ENCODE measurements around the gene GALNT10.

Gene GALNT10

GRCh38 chr5:154159343-154159742 lies 31.2 kb upstream of the GALNT10 start:
- H3K27ac ChIP-seq (ENCODE audit: low read depth in 2 of 2, low read length in 2 of 2): no peak overlapping the region
- H3K9me3 ChIP-seq (ENCODE audit: control insufficient read depth in 2 of 2, low read length in 2 of 2): no peaks in the 10 kb centered on the region
- no peak overlapping the region for H3K9ac ChIP-seq (ENCODE audit: low read depth in 1 of 2, low read length in 2 of 2)
- H3K36me3 ChIP-seq (ENCODE audit: control insufficient read depth in 2 of 2, insufficient read depth in 2 of 2, low read length in 2 of 2): no peaks in the 10 kb centered on the region
- H3K27me3 ChIP-seq (ENCODE audit: control insufficient read depth in 2 of 2, insufficient read depth in 2 of 2, low read length in 2 of 2): no peaks in the 10 kb centered on the region
- H3K4me1 ChIP-seq (ENCODE audit: control insufficient read depth in 2 of 2, insufficient read depth in 2 of 2, low read length in 2 of 2): no peaks in the 10 kb centered on the region
- H3K4me3 ChIP-seq (ENCODE audit: low read length in 2 of 2): no peak overlapping the region

- Histone ChIP-seq H3K4me3 (ENCODE audit: low read length in 2 of 2) (no peak overlapping the region), H3K27ac (ENCODE audit: low read depth in 2 of 2, low read length in 2 of 2) (no peak overlapping the region), H3K27me3 (ENCODE audit: control insufficient read depth in 2 of 2, insufficient read depth in 2 of 2, low read length in 2 of 2) (no peaks in the 10 kb centered on the region), H3K9ac (ENCODE audit: low read depth in 1 of 2, low read length in 2 of 2) (no peak overlapping the region), H3K4me1 (ENCODE audit: control insufficient read depth in 2 of 2, insufficient read depth in 2 of 2, low read length in 2 of 2) (no peaks in the 10 kb centered on the region), H3K9me3 (ENCODE audit: control insufficient read depth in 2 of 2, low read length in 2 of 2) (no peaks in the 10 kb centered on the region), H3K36me3 (ENCODE audit: control insufficient read depth in 2 of 2, insufficient read depth in 2 of 2, low read length in 2 of 2) (no peaks in the 10 kb centered on the region)
Observed at GRCh38 chr5:154162539-154163151, 27.9 kb upstream of the GALNT10 start.

- no peaks in the 10 kb centered on the region for H3K27me3 ChIP-seq (ENCODE audit: control insufficient read depth in 2 of 2, insufficient read depth in 2 of 2, low read length in 2 of 2)
- H3K27ac ChIP-seq (ENCODE audit: low read depth in 2 of 2, low read length in 2 of 2): no peak overlapping the region
- H3K9me3 ChIP-seq (ENCODE audit: control insufficient read depth in 2 of 2, low read length in 2 of 2): no peaks in the 10 kb centered on the region
- H3K4me1 ChIP-seq (ENCODE audit: control insufficient read depth in 2 of 2, insufficient read depth in 2 of 2, low read length in 2 of 2): no peaks in the 10 kb centered on the region
- H3K9ac ChIP-seq (ENCODE audit: low read depth in 1 of 2, low read length in 2 of 2): no peak overlapping the region
- H3K36me3 ChIP-seq (ENCODE audit: control insufficient read depth in 2 of 2, insufficient read depth in 2 of 2, low read length in 2 of 2): no peaks in the 10 kb centered on the region
- H3K4me3 ChIP-seq (ENCODE audit: low read length in 2 of 2): no peak overlapping the region
Observed at GRCh38 chr5:154163327-154164248, 26.9 kb upstream of the GALNT10 start.

GRCh38 chr5:154164249-154164581 lies 26.3 kb upstream of the GALNT10 start:
- no peaks in the 10 kb centered on the region for H3K27me3 ChIP-seq (ENCODE audit: control insufficient read depth in 2 of 2, insufficient read depth in 2 of 2, low read length in 2 of 2)
- H3K9ac ChIP-seq (ENCODE audit: low read depth in 1 of 2, low read length in 2 of 2): no peak overlapping the region
- H3K4me1 ChIP-seq (ENCODE audit: control insufficient read depth in 2 of 2, insufficient read depth in 2 of 2, low read length in 2 of 2): no peaks in the 10 kb centered on the region
- no peaks in the 10 kb centered on the region for H3K9me3 ChIP-seq (ENCODE audit: control insufficient read depth in 2 of 2, low read length in 2 of 2)
- H3K27ac ChIP-seq (ENCODE audit: low read depth in 2 of 2, low read length in 2 of 2): no peak overlapping the region
- H3K36me3 ChIP-seq (ENCODE audit: control insufficient read depth in 2 of 2, insufficient read depth in 2 of 2, low read length in 2 of 2): no peaks in the 10 kb centered on the region
- H3K4me3 ChIP-seq (ENCODE audit: low read length in 2 of 2): no peak overlapping the region

GRCh38 chr5:154165886-154166285 lies 24.6 kb upstream of the GALNT10 start:
- H3K36me3 ChIP-seq (ENCODE audit: control insufficient read depth in 2 of 2, insufficient read depth in 2 of 2, low read length in 2 of 2): no peaks in the 10 kb centered on the region
- no peak overlapping the region for H3K4me3 ChIP-seq (ENCODE audit: low read length in 2 of 2)
- no peak overlapping the region for H3K9ac ChIP-seq (ENCODE audit: low read depth in 1 of 2, low read length in 2 of 2)
- H3K4me1 ChIP-seq (ENCODE audit: control insufficient read depth in 2 of 2, insufficient read depth in 2 of 2, low read length in 2 of 2): no peaks in the 10 kb centered on the region
- no peaks in the 10 kb centered on the region for H3K9me3 ChIP-seq (ENCODE audit: control insufficient read depth in 2 of 2, low read length in 2 of 2)
- H3K27ac ChIP-seq (ENCODE audit: low read depth in 2 of 2, low read length in 2 of 2): no peak overlapping the region
- H3K27me3 ChIP-seq (ENCODE audit: control insufficient read depth in 2 of 2, insufficient read depth in 2 of 2, low read length in 2 of 2): no peaks in the 10 kb centered on the region

- no peak overlapping the region for H3K27ac ChIP-seq (ENCODE audit: low read depth in 2 of 2, low read length in 2 of 2)
- no peaks in the 10 kb centered on the region for H3K36me3 ChIP-seq (ENCODE audit: control insufficient read depth in 2 of 2, insufficient read depth in 2 of 2, low read length in 2 of 2)
- no peaks in the 10 kb centered on the region for H3K9me3 ChIP-seq (ENCODE audit: control insufficient read depth in 2 of 2, low read length in 2 of 2)
- H3K9ac ChIP-seq (ENCODE audit: low read depth in 1 of 2, low read length in 2 of 2): no peak overlapping the region
- no peaks in the 10 kb centered on the region for H3K4me1 ChIP-seq (ENCODE audit: control insufficient read depth in 2 of 2, insufficient read depth in 2 of 2, low read length in 2 of 2)
- no peaks in the 10 kb centered on the region for H3K27me3 ChIP-seq (ENCODE audit: control insufficient read depth in 2 of 2, insufficient read depth in 2 of 2, low read length in 2 of 2)
- H3K4me3 ChIP-seq (ENCODE audit: low read length in 2 of 2): no peak overlapping the region
Observed at GRCh38 chr5:154166901-154167791, 23.4 kb upstream of the GALNT10 start.

- Histone ChIP-seq H3K27me3 (ENCODE audit: control insufficient read depth in 2 of 2, insufficient read depth in 2 of 2, low read length in 2 of 2) (no peaks in the 10 kb centered on the region), H3K27ac (ENCODE audit: low read depth in 2 of 2, low read length in 2 of 2) (no peak overlapping the region), H3K4me3 (ENCODE audit: low read length in 2 of 2) (no peak overlapping the region), H3K9ac (ENCODE audit: low read depth in 1 of 2, low read length in 2 of 2) (no peak overlapping the region), H3K4me1 (ENCODE audit: control insufficient read depth in 2 of 2, insufficient read depth in 2 of 2, low read length in 2 of 2) (no peaks in the 10 kb centered on the region), H3K36me3 (ENCODE audit: control insufficient read depth in 2 of 2, insufficient read depth in 2 of 2, low read length in 2 of 2) (no peaks in the 10 kb centered on the region), H3K9me3 (ENCODE audit: control insufficient read depth in 2 of 2, low read length in 2 of 2) (no peaks in the 10 kb centered on the region)
Observed at GRCh38 chr5:154168395-154168794, 22.1 kb upstream of the GALNT10 start.

GRCh38 chr5:154172785-154173184 lies 17.7 kb upstream of the GALNT10 start:
- H3K4me1 ChIP-seq (ENCODE audit: control insufficient read depth in 2 of 2, insufficient read depth in 2 of 2, low read length in 2 of 2): no peaks in the 10 kb centered on the region
- H3K27ac ChIP-seq (ENCODE audit: low read depth in 2 of 2, low read length in 2 of 2): no peak overlapping the region
- no peak overlapping the region for H3K4me3 ChIP-seq (ENCODE audit: low read length in 2 of 2)
- no peaks in the 10 kb centered on the region for H3K9me3 ChIP-seq (ENCODE audit: control insufficient read depth in 2 of 2, low read length in 2 of 2)
- no peak overlapping the region for H3K9ac ChIP-seq (ENCODE audit: low read depth in 1 of 2, low read length in 2 of 2)
- H3K27me3 ChIP-seq (ENCODE audit: control insufficient read depth in 2 of 2, insufficient read depth in 2 of 2, low read length in 2 of 2): no peaks in the 10 kb centered on the region
- no peaks in the 10 kb centered on the region for H3K36me3 ChIP-seq (ENCODE audit: control insufficient read depth in 2 of 2, insufficient read depth in 2 of 2, low read length in 2 of 2)

GRCh38 chr5:154174091-154174490 lies 16.4 kb upstream of the GALNT10 start:
- H3K36me3 ChIP-seq (ENCODE audit: control insufficient read depth in 2 of 2, insufficient read depth in 2 of 2, low read length in 2 of 2): no peaks in the 10 kb centered on the region
- no peaks in the 10 kb centered on the region for H3K4me1 ChIP-seq (ENCODE audit: control insufficient read depth in 2 of 2, insufficient read depth in 2 of 2, low read length in 2 of 2)
- H3K9me3 ChIP-seq (ENCODE audit: control insufficient read depth in 2 of 2, low read length in 2 of 2): no peaks in the 10 kb centered on the region
- no peak overlapping the region for H3K27ac ChIP-seq (ENCODE audit: low read depth in 2 of 2, low read length in 2 of 2)
- H3K9ac ChIP-seq (ENCODE audit: low read depth in 1 of 2, low read length in 2 of 2): no peak overlapping the region
- H3K4me3 ChIP-seq (ENCODE audit: low read length in 2 of 2): no peak overlapping the region
- H3K27me3 ChIP-seq (ENCODE audit: control insufficient read depth in 2 of 2, insufficient read depth in 2 of 2, low read length in 2 of 2): no peaks in the 10 kb centered on the region

- Histone ChIP-seq H3K4me1 (ENCODE audit: control insufficient read depth in 2 of 2, insufficient read depth in 2 of 2, low read length in 2 of 2) (peaks cover 0 to 8% of the 10 kb centered on the region in 2 donors), H3K4me3 (ENCODE audit: low read length in 2 of 2) (no peak overlapping the region), H3K36me3 (ENCODE audit: control insufficient read depth in 2 of 2, insufficient read depth in 2 of 2, low read length in 2 of 2) (no peaks in the 10 kb centered on the region)
Observed at GRCh38 chr5:154176181-154176580, 14.4 kb upstream of the GALNT10 start.

More at GRCh38 chr5:154176181-154176580, 14.4 kb upstream of the GALNT10 start:
- H3K9me3 ChIP-seq (ENCODE audit: control insufficient read depth in 2 of 2, low read length in 2 of 2): no peaks in the 10 kb centered on the region
- H3K27me3 ChIP-seq (ENCODE audit: control insufficient read depth in 2 of 2, insufficient read depth in 2 of 2, low read length in 2 of 2): no peaks in the 10 kb centered on the region
- H3K27ac ChIP-seq (ENCODE audit: low read depth in 2 of 2, low read length in 2 of 2): no peak overlapping the region
- no peak overlapping the region for H3K9ac ChIP-seq (ENCODE audit: low read depth in 1 of 2, low read length in 2 of 2)
